Keratinocyte (primary cell): ENCODE measurements around the gene NIF3L1.

Experiments
- CTCF ChIP-seq, 3 experiments: IDR thresholded peaks in 1 of 3; conservative IDR thresholded peaks in 1 of 3; optimal IDR thresholded peaks in 1 of 3; 2 replicates in 2 of 3; 3 replicates in 1 of 3; pipeline versions ENCODE3 to v1.5.1; 2011; ENCODE audit warnings: low read length in 3 of 3, mild to moderate bottlenecking in 3 of 3, moderate library complexity in 2 of 3, control low read depth in 1 of 3, inconsistent platforms in 1 of 3; ENCODE audit not compliant: insufficient read depth in 2 of 3; ENCODE audit errors: extremely low read depth in 1 of 3
- EZH2 ChIP-seq: IDR thresholded peaks from one replicate; pipeline ENCODE4 v1.6.1; 2012; ENCODE audit warnings: inconsistent platforms, mild to moderate bottlenecking, low read length, moderate library complexity

GRCh38 chr2:200944467-200945394 is 55.6 kb downstream of the NIF3L1 start:
- TF ChIP-seq EZH2 (no peak), CTCF (optimal IDR thresholded peaks at IDR 0.05 in 1 of 3, IDR thresholded peaks at IDR 0.05 in 1 of 3, conservative IDR thresholded peaks at IDR 0.05 in 1 of 3; ENCODE audit: extremely low read depth in 1 of 3, insufficient read depth in 2 of 3, low read length in 3 of 3) (no peak)
